Subcutaneous adipose tissue (tissue), 4 donors: Measurements from ENCODE around the gene RSPO4. TPM values are rescaled to one million over a fixed set of nuclear protein-coding genes. Genes with fewer than 3 reads are reported as not detected.

Experiments
- total RNA-seq, 4 donors: library from RNA; depleted of rRNA; stranded (reverse); fragments of >200 nt; gene quantifications; one replicate each; pipeline ENCODE4 v1.1.0, GENCODE V29; 2016
- TF ChIP-seq, protein P1 (sequence below): fragments of 450-650 bp; IDR thresholded peaks from one replicate; pipeline ENCODE4 v1.5.1; 2016; ENCODE audit warnings: low read depth, mild to moderate bottlenecking, control low read depth, antibody characterized with exemption, moderate library complexity

The RSPO4 gene
- total RNA-seq, 4 donors from 2014 or later: 0.22 TPM; not detected in 3

DNA sequence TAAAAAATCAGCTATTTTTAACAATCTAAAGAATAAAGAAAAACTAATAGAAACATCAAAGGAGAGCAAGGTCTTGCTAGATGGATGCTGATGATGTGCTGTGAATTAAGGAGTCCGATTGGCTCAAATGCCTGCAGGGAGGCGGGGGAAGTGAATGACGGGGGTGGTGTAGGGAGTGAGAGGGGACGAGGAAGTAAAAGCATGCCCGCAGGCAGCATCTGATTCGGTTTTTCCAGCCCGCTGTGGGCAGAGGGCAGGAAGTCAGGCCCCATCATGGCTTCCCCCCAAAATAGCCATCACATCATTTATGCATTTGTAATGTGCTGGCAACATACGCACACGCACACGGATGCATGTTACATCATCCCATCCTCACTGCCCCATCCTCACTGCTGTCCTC, 10.3 kb downstream of the RSPO4 start:
- TF ChIP-seq, protein P1, sequence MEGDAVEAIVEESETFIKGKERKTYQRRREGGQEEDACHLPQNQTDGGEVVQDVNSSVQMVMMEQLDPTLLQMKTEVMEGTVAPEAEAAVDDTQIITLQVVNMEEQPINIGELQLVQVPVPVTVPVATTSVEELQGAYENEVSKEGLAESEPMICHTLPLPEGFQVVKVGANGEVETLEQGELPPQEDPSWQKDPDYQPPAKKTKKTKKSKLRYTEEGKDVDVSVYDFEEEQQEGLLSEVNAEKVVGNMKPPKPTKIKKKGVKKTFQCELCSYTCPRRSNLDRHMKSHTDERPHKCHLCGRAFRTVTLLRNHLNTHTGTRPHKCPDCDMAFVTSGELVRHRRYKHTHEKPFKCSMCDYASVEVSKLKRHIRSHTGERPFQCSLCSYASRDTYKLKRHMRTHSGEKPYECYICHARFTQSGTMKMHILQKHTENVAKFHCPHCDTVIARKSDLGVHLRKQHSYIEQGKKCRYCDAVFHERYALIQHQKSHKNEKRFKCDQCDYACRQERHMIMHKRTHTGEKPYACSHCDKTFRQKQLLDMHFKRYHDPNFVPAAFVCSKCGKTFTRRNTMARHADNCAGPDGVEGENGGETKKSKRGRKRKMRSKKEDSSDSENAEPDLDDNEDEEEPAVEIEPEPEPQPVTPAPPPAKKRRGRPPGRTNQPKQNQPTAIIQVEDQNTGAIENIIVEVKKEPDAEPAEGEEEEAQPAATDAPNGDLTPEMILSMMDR: no peak

- TF ChIP-seq, protein P1: no peak
These were observed 11.7 kb downstream of the RSPO4 start for GRCh38 chr20:990293-990959.

DNA sequence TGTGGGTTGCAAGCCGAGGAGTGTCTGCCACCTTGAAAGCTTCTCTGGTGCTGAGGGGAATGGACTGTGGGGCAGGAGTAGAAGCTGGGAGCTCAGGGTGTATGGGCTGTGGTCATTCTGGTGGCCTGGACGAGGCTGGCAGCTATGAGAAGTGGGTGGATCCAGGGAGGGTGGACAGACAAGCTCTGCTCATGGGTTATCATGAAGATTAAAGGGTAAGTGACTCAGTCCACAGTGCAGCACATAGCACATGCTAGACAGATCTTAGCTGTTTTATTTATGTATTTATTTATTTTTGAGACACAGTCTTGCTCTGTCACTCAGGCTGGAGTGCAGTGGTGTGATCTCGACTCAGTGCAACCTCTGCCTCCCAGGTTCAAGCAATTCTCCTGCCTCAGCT, 13.8 kb downstream of the RSPO4 start:
- TF ChIP-seq, protein P1: no peak

- TF ChIP-seq, protein P1: no peak
These were observed 14.4 kb downstream of the RSPO4 start for GRCh38 chr20:987677-988076.

GRCh38 chr20:986733-987355, 15.3 kb downstream of the RSPO4 start:
- TF ChIP-seq, protein P1: no peak

GRCh38 chr20:982754-983153, 19.4 kb downstream of the RSPO4 start:
- TF ChIP-seq, protein P1: no peak

- TF ChIP-seq, protein P1: no peak
These were observed 25.1 kb downstream of the RSPO4 start for GRCh38 chr20:977021-977420.
